GM12864 (cell line): ENCODE results near the gene TET1.

Source experiments
- DNase-seq: peaks from one replicate; pipeline ENCODE4 v3.0.0-alpha.2; 2011; ENCODE audit warnings: low read depth
- H3K4me3 ChIP-seq: 2 replicates; pipeline ENCODE4 v1.5.1; 2011; ENCODE audit warnings: mild to moderate bottlenecking, low read depth, low read length, control low read depth
- CTCF ChIP-seq: IDR thresholded peaks from 2 replicates; pipeline ENCODE4 v1.5.1; 2011; ENCODE audit warnings: low read depth, mild to moderate bottlenecking, moderate library complexity, low read length, control low read depth, inconsistent platforms; ENCODE audit errors: missing control alignments

TET1 gene

DNA sequence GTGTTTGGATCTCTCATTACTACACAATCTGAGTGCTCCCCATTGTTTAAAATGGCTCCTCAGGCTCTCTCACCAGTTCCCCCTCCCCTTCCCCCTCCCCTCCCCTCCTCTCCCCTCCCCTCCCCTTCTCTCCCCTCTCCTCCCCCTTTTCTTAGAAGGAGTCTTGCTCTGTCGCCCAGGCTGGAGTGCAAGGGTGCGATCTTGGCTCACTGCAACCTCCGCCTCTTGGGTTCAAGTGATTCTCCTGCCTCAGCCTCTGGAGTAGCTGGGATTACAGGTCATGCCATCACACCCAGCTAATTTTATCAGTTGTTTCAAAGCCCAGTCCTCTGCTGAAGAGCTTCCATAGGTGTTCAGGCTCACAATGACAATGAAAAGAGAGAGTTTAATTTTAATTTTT is 157.3 kb downstream of the TET1 start:
- no peak overlapping the region for H3K4me3 ChIP-seq
- no peak for TF ChIP-seq CTCF
- DNase-seq: no peak

DNA sequence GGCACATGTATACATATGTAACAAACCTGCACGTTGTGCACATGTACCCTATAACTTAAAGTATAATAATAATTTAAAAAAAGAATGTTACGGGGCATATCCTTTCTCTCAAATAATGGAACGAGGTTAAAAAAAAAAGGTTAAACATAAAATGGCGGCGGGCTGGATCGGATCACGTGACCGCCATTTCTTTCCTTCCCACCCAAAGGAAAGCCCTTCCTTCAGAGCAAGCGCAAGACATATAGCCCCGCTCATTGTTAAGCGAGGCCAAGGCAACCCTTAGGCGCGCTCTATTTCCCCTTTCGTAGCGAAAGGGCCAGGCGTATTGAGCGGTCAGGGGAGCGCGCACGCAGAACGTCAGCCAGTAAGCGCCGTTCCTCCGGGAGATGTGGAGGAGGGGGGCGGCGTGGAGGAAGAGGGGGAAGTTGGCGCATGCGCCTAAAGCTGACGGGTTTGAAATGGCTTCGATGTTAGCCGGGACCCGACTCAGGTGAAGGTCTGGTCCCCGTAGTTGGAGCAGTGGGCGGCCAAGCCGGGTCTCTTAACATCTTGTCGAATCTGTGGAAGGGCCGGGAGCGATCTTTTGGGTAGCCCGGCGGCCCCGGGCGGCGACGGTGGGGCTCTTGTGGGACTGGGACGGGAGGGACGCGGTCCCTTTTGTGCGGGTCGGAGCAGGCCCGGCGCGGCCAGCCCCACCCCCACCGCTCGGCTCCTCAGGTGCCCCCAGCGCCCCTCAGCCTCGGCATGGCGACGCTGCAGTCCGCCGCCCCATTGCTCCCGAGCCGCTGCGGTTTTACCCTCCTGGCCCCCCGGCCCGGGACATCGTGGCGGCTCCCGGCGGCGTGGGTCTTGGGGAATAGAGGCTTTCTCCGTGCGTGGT is 160.9 kb downstream of the TET1 start, which contains the start of gene CCAR1:
Gene CCAR1, plus strand, starts transcription at position 447 of the 880 bp plus-strand sequence. CDS start 1,266 bp downstream, outside the sequence.
- TF ChIP-seq CTCF: no peak
- peak; percentile 97 for DNase-seq

DNA sequence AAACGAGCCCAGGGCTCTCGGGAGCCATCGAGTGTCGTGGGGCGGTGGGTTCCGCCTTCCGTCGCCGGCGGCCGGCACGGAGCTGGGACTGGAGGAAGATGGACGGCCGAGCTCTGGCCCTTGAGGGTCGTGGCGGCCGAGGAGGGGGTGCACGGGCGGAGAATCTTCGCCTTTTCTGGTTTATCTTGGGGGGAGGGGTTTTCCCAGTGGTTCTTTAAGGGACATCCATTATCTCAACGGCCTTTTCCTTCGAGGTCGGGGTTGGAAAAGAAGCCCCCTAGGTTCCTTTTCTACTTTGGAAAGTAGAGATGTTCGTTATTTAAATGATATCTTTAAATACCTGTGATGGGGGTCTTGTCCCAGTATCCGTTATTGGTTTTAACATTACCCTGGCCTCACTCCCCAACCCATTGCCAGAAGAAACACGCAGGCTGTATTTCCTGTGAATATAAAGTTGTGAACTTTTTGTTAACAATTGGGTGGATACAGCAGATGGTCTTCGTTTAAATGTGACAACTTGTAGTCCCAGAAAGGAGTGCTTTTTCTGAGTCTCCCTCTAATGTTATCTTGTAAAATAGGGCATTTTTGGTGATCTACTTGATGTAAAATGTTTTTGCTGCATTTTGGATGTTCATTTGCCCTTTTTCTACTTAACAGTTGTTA is 161.7 kb downstream of the TET1 start:
- no peak for DNase-seq
- peak overlapping the region; percentile 85 for H3K4me3 ChIP-seq
- TF ChIP-seq CTCF: no peak

More for the DNA sequence above, 160.9 kb downstream of the TET1 start, which contains the start of gene CCAR1:
- H3K4me3 ChIP-seq: peak within 1 kb of the TSS; percentile 85

- DNase-seq: no peak
- no peak for TF ChIP-seq CTCF
- no peak overlapping the region for H3K4me3 ChIP-seq
These were observed 164.9 kb downstream of the TET1 start for GRCh38 chr10:68725016-68725415.

DNA sequence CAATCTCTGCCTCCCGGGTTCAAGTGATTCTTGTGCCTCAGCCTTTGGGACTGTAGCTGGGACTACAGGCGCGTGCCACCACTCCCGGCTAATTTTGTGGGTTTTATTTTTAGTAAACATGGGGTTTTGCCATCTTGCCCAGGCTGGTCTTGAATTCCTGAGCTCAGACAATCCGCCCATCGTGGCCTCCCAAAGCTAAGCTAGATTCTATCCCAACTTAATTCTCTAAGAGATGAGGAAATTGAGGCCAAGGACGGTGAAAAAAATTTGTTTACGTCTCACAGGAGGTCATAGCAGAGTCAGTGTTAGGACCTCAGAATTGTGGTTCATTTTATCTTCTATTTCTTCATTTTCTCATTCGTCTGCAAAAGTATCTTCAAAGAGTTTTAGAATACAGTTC is 167.0 kb downstream of the TET1 start:
- no peak for TF ChIP-seq CTCF
- H3K4me3 ChIP-seq: no peak overlapping the region
- no peak for DNase-seq

GRCh38 chr10:68732651-68733050 is 172.5 kb downstream of the TET1 start:
- TF ChIP-seq CTCF: no peak
- H3K4me3 ChIP-seq: no peak overlapping the region
- no peak for DNase-seq
